K562 (cell line): ENCODE results near the gene MPL. TPM values are rescaled to one million over a fixed set of nuclear protein-coding genes. Genes with fewer than 3 reads are reported as not detected.

Experiments used
- ATAC-seq: fragments of 200-7000 bp; cut with Tn5 transposase; 3 replicates; pipeline ENCODE4 v1.9.1; 2020; ENCODE audit warnings: moderate library complexity
- BruUV-seq: library from RNA; stranded (reverse); fragments of 400-500 nt; replicated peaks from 2 replicates; lab custom pipeline; 2021; lab: Mats Ljungman, UMichigan
- CTCF ChIA-PET: fragments of 300-600 bp; formaldehyde crosslinking; extraction: SDS; loops from one replicate; lab custom pipeline; 2021; ENCODE audit warnings: low intra/inter-chr PET ratio; lab: Yijun Ruan, JAX
- POLR2A ChIA-PET: fragments of 300-600, 350-650 bp; sonication (Branson Sonifier 250); formaldehyde crosslinking; extraction: SDS; loops from one replicate; lab custom pipeline; 2021; ENCODE audit warnings: antibody characterized with exemption, inconsistent platforms; lab: Yijun Ruan, JAX
- DNase-seq, 4 experiments: peaks; one replicate each; pipeline versions ENCODE4 v3.0.0 to v3.0.0-alpha.2; 2011 to 2018; ENCODE audit warnings: low spot score in 3 of 4, mixed read lengths in 3 of 4; ENCODE audit errors: extremely low read depth in 1 of 4
- FAIRE-seq: peaks from 2 replicates; lab custom pipeline; 2011; peaks lifted over from hg19 to GRCh38; lab: Jason Lieb, UNC
- H2AFZ ChIP-seq: 2 replicates; pipeline ENCODE4 v1.6.0; 2011; ENCODE audit warnings: low read depth, low read length, control low read depth, inconsistent platforms
- H3K27ac ChIP-seq: fragments of 200-600 bp; 3 replicates; pipeline ENCODE4 v1.8.0; 2011; ENCODE audit warnings: low read depth, mild to moderate bottlenecking, control low read depth, inconsistent platforms, low read length, moderate library complexity, mixed read lengths; ENCODE audit errors: extremely low read depth
- H3K27me3 ChIP-seq, 2 experiments: fragments of 300-600 bp in 1 of 2; 2 replicates in 1 of 2; 3 replicates in 1 of 2; pipeline versions ENCODE4 v1.6.0 to v1.8.0; 2011; ENCODE audit warnings: inconsistent platforms in 2 of 2, low read length in 2 of 2, mild to moderate bottlenecking in 1 of 2, mixed read lengths in 1 of 2, moderate library complexity in 1 of 2; ENCODE audit not compliant: control insufficient read depth in 2 of 2, insufficient read depth in 2 of 2
- H3K36me3 ChIP-seq: fragments of 300-600 bp; 3 replicates; pipeline ENCODE4 v1.8.0; 2011; ENCODE audit warnings: mild to moderate bottlenecking, low read length, inconsistent platforms; ENCODE audit not compliant: control insufficient read depth, insufficient read depth
- H3K4me1 ChIP-seq, 2 experiments: fragments of 200-600 bp in 1 of 2; replicated peaks in 1 of 2; 2 replicates in 1 of 2; 3 replicates in 1 of 2; pipeline versions ENCODE4 v1.5.1 to v1.8.0; 2011; ENCODE audit warnings: inconsistent platforms in 2 of 2, low read length in 2 of 2, mild to moderate bottlenecking in 1 of 2, mixed read lengths in 1 of 2, moderate library complexity in 1 of 2; ENCODE audit not compliant: control insufficient read depth in 2 of 2, insufficient read depth in 2 of 2
- H3K4me2 ChIP-seq: 2 replicates; pipeline ENCODE4 v1.6.1; 2011; ENCODE audit warnings: low read length, control low read depth, inconsistent platforms, mixed read lengths; ENCODE audit not compliant: insufficient read depth
- H3K4me3 ChIP-seq: fragments of 200-600 bp; sonication (generic), shearing (Covaris generic); 2 replicates; pipeline ENCODE4 v1.5.1; 2016; ENCODE audit warnings: control low read depth, inconsistent platforms
- H3K79me2 ChIP-seq: fragments of 200-600 bp; 3 replicates; pipeline ENCODE4 v1.8.0; 2011; ENCODE audit warnings: low read length, inconsistent platforms; ENCODE audit not compliant: control insufficient read depth, insufficient read depth
- H3K9ac ChIP-seq, 2 experiments: 2 replicates each; pipeline versions ENCODE4 v1.6.0 to v1.6.1; 2011; ENCODE audit warnings: low read depth in 2 of 2, low read length in 2 of 2, control low read depth in 1 of 2, inconsistent platforms in 1 of 2, mild to moderate bottlenecking in 1 of 2, mixed read lengths in 1 of 2; ENCODE audit not compliant: insufficient read depth in 1 of 2
- H3K9me1 ChIP-seq: one replicate; pipeline ENCODE4 v1.6.0; 2011; ENCODE audit warnings: inconsistent platforms, mild to moderate bottlenecking, low read length, moderate library complexity; ENCODE audit not compliant: control insufficient read depth, insufficient read depth
- H3K9me3 ChIP-seq: replicated peaks from 2 replicates; pipeline ENCODE4 v1.5.1; 2011; ENCODE audit warnings: low read depth, low read length, inconsistent platforms; ENCODE audit not compliant: control insufficient read depth, insufficient read depth
- H4K20me1 ChIP-seq: replicated peaks from 2 replicates; pipeline ENCODE4 v1.6.1; 2011; ENCODE audit warnings: low read length, inconsistent platforms, mixed read lengths; ENCODE audit not compliant: control insufficient read depth, insufficient read depth
- ATF2 ChIP-seq: sonication (generic); formaldehyde crosslinking; IDR thresholded peaks from 2 replicates; pipeline ENCODE4 v1.8.1; 2022; ENCODE audit warnings: missing genetic modification reagents
- HDAC1 ChIP-seq, 2 experiments: fragments of 450-650 bp; IDR thresholded peaks; 2 replicates each; pipeline ENCODE4 v1.6.1; 2016 to 2017; ENCODE audit warnings: inconsistent platforms in 1 of 2, mild to moderate bottlenecking in 1 of 2, moderate library complexity in 1 of 2
- ZNF253 ChIP-seq: fragments of 250-450 bp; sonication (Bioruptor Pico); conservative IDR thresholded peaks from 2 replicates; pipeline ENCODE4 v1.6.1; 2021; ENCODE audit warnings: mild to moderate bottlenecking
- ZNF408 ChIP-seq: fragments of 250-450 bp; sonication (Bioruptor Pico); IDR thresholded peaks from 2 replicates; pipeline ENCODE4 v1.4.0; 2020; ENCODE audit warnings: low read depth, mild to moderate bottlenecking, moderate library complexity
- WGBS: fragments of 100-300 bp; shearing (Covaris generic); methylation state at CpG from one replicate; pipeline ENCODE4 v1.1.6; 2016; ENCODE audit warnings: low coverage, mixed read lengths; ENCODE audit not compliant: insufficient coverage; ENCODE audit errors: missing lambda C conversion rate; 5-methylcytosine and 5-hydroxymethylcytosine counted together
- in situ Hi-C: fragments of 300-500 bp; cut with MboI; formaldehyde crosslinking; loops from 4 replicates; pipeline ENCODE4 v1.15.0; 2018; ENCODE audit warnings: inconsistent platforms, mixed read lengths
- intact Hi-C: fragments of 100-400 bp; cut with micrococcal nuclease; formaldehyde crosslinking; loops from 2 replicates; pipeline ENCODE4 v1.14.2; 2022
- polyA plus RNA-seq, 8 experiments: library from polyadenylated mRNA; depleted of rRNA in 4 of 8; stranded (reverse) in 5 of 8; unstranded in 3 of 8; fragments of >200 nt; fragmentation: Nextera tagmentation in 2 of 8; fragmentation: Illumina TruSeq in 1 of 8; extraction: Ambion mirVana in 2 of 8; extraction: Trizol in 1 of 8; gene quantifications; 2 replicates each; pipeline versions ENCODE4 v1.2.1 to v1.2.3, GENCODE V29; 2011 to 2014; ENCODE audit warnings: inconsistent platforms in 1 of 8, missing spikeins in 1 of 8
- total RNA-seq, 7 experiments: library from RNA; depleted of rRNA in 6 of 7; stranded (reverse); fragments of >200 nt in 6 of 7; fragmentation: Illumina TruSeq in 2 of 7; extraction: Trizol in 2 of 7; gene quantifications; 2 replicates each; pipeline versions ENCODE4 v1.2.1 to v1.2.3, GENCODE V29; 2011 to 2021; ENCODE audit warnings: low replicate concordance in 1 of 7

The MPL gene
- total and polyA plus RNA-seq, 9 of the 15 experiments (the other 6 are each of a cell fraction or from before 2014, with no cell fraction given), result not detected

- H3K36me3 ChIP-seq, result peaks cover 29% of the 10 kb centered on the region
- H3K27me3 ChIP-seq, result no peaks in the 10 kb centered on the region
- FAIRE-seq (no peak), ATAC-seq (no peak), DNase-seq (no peak)
- no TSS peak for BruUV-seq
- no peaks in the 10 kb centered on the region for H3K9me1 ChIP-seq
- H3K79me2 ChIP-seq, result no peaks in the 10 kb centered on the region
- H3K9ac ChIP-seq, result no peak overlapping the region
- ChIA-PET CTCF (no interaction called here), POLR2A (interaction anchor here (7.2 kb wide), 1 partner anchor 9 kb away, joined by 72 read pairs; the partner anchor contains the start of genes MED8 and SZT2)
- peaks cover 0 to 2% of the 10 kb centered on the region in 2 experiments; a peak in 1 of 5 replicates for H3K4me1 ChIP-seq
- H3K9me3 ChIP-seq, result no peaks in the 10 kb centered on the region
- H3K4me2 ChIP-seq, result no peak overlapping the region
- H3K27ac ChIP-seq, result no peak overlapping the region
- H2AFZ ChIP-seq, result no peak overlapping the region
- intact Hi-C loops (no loop called here), in situ Hi-C loops (no loop called here)
- H4K20me1 ChIP-seq, result 0 out of 2 replicates have a peak, but pooled peaks cover 8% of the 10 kb centered on the region
- TF ChIP-seq ZNF408 (CRISPR knock-in tag) (no peak), ZNF253 (CRISPR knock-in tag) (no peak), HDAC1 (IDR thresholded peaks at IDR 0.05) (no peak), ATF2 (no peak)
- 63% methylated on average over 1 of the region's 1 CpG for WGBS
- no peak overlapping the region for H3K4me3 ChIP-seq
Observed at GRCh38 chr1:43379476-43379875, 41.9 kb downstream of the MPL start.
